HEK293T (cell line): ENCODE results near the gene MPPED1.

Experiments used
- CTCF ChIA-PET: fragments of 350-600 bp; formaldehyde crosslinking; extraction: SDS; loops from one replicate; lab custom pipeline; 2021; ENCODE audit warnings: antibody characterized with exemption, inconsistent platforms; lab: Yijun Ruan, JAX
- POLR2A ChIA-PET: fragments of 350-600 bp; formaldehyde crosslinking; extraction: SDS; loops from one replicate; lab custom pipeline; 2020; ENCODE audit warnings: antibody characterized with exemption, inconsistent platforms; lab: Yijun Ruan, JAX
- DNase-seq: peaks from one replicate; pipeline ENCODE4 v3.0.0; 2012; ENCODE audit warnings: mixed read lengths; ENCODE audit errors: extremely low spot score
- ARNT ChIP-seq: fragments of 450-650 bp; IDR thresholded peaks from 2 replicates; pipeline ENCODE4 v1.6.1; 2017; ENCODE audit warnings: mild to moderate bottlenecking
- BHLHE40 ChIP-seq: fragments of 450-650 bp; IDR thresholded peaks from 2 replicates; pipeline ENCODE4 v1.6.1; 2016; ENCODE audit warnings: mild to moderate bottlenecking, moderate library complexity, borderline replicate concordance
- CTBP1 ChIP-seq: fragments of 450-650 bp; IDR thresholded peaks from 2 replicates; pipeline ENCODE4 v1.6.1; 2016; ENCODE audit warnings: borderline replicate concordance
- ELF4 ChIP-seq: fragments of 450-650 bp; IDR thresholded peaks from 2 replicates; pipeline ENCODE4 v1.6.1; 2017; ENCODE audit warnings: antibody characterized with exemption
- FOXA1 ChIP-seq: fragments of 450-650 bp; IDR thresholded peaks from 2 replicates; pipeline ENCODE4 v1.6.1; 2016; ENCODE audit warnings: mild to moderate bottlenecking
- FOXK2 ChIP-seq: fragments of 450-650 bp; IDR thresholded peaks from 2 replicates; pipeline ENCODE4 v1.6.1; 2016; ENCODE audit warnings: mild to moderate bottlenecking
- FOXM1 ChIP-seq: fragments of 450-650 bp; IDR thresholded peaks from 2 replicates; pipeline ENCODE4 v1.6.1; 2017; ENCODE audit warnings: mild to moderate bottlenecking, borderline replicate concordance
- HDGF ChIP-seq: fragments of 450-650 bp; IDR thresholded peaks from 2 replicates; pipeline ENCODE4 v1.6.1; 2017; ENCODE audit warnings: antibody characterized with exemption, borderline replicate concordance
- L3MBTL2 ChIP-seq: fragments of 450-650 bp; conservative IDR thresholded peaks from 2 replicates; pipeline ENCODE4 v1.6.1; 2016; ENCODE audit warnings: mild to moderate bottlenecking
- LEF1 ChIP-seq: fragments of 450-650 bp; IDR thresholded peaks from 2 replicates; pipeline ENCODE4 v1.6.1; 2017; ENCODE audit warnings: mild to moderate bottlenecking, borderline replicate concordance
- NFRKB ChIP-seq: fragments of 450-650 bp; IDR thresholded peaks from 2 replicates; pipeline ENCODE4 v1.6.1; 2016; ENCODE audit warnings: mild to moderate bottlenecking, moderate library complexity
- PKNOX1 ChIP-seq: fragments of 450-650 bp; IDR thresholded peaks from 2 replicates; pipeline ENCODE4 v1.6.1; 2016
- SP1 ChIP-seq: fragments of 450-650 bp; IDR thresholded peaks from 2 replicates; pipeline ENCODE4 v1.6.1; 2017
- SUZ12 ChIP-seq: fragments of 450-650 bp; IDR thresholded peaks from 2 replicates; pipeline ENCODE4 v1.6.1; 2016; ENCODE audit warnings: mild to moderate bottlenecking
- TARDBP ChIP-seq: fragments of 450-650 bp; IDR thresholded peaks from 2 replicates; pipeline ENCODE4 v1.6.1; 2016
- ZNF384 ChIP-seq: fragments of 450-650 bp; IDR thresholded peaks from 2 replicates; pipeline ENCODE4 v1.6.1; 2016

Gene MPPED1

GRCh38 chr22:43553451-43554258 lies 141.8 kb downstream of the MPPED1 start:
- no peak for DNase-seq
- no peak for TF ChIP-seq PKNOX1
- POLR2A ChIA-PET: no interaction called here
- CTCF ChIA-PET: no interaction called here

GRCh38 chr22:43554259-43554636 lies 142.4 kb downstream of the MPPED1 start:
- POLR2A ChIA-PET: no interaction called here
- no peak for DNase-seq
- TF ChIP-seq ELF4: no peak
- TF ChIP-seq SUZ12: no peak
- TF ChIP-seq FOXA1: no peak
- TF ChIP-seq HDGF: no peak
- TF ChIP-seq PKNOX1: no peak
- TF ChIP-seq LEF1: no peak
- no peak for TF ChIP-seq TARDBP
- TF ChIP-seq ZNF384: no peak
- TF ChIP-seq FOXK2: no peak
- TF ChIP-seq L3MBTL2: no peak
- TF ChIP-seq SP1: no peak
- no peak for TF ChIP-seq NFRKB
- no peak for TF ChIP-seq ARNT
- TF ChIP-seq FOXM1: no peak
- TF ChIP-seq BHLHE40: no peak
- no peak for TF ChIP-seq CTBP1
- CTCF ChIA-PET: no interaction called here

- DNase-seq: no peak
- CTCF ChIA-PET: no interaction called here
- POLR2A ChIA-PET: no interaction called here
- TF ChIP-seq BHLHE40: no peak
- no peak for TF ChIP-seq CTBP1
- no peak for TF ChIP-seq NFRKB
- no peak for TF ChIP-seq SP1
- TF ChIP-seq ZNF384: no peak
- TF ChIP-seq ARNT: no peak
- no peak for TF ChIP-seq ELF4
Observed at GRCh38 chr22:43554694-43555365, 143.0 kb downstream of the MPPED1 start.

- TF ChIP-seq TARDBP: no peak
- DNase-seq: no peak
- ChIA-PET POLR2A (no interaction called here), CTCF (no interaction called here)
Observed at GRCh38 chr22:43555561-43556515, 144.0 kb downstream of the MPPED1 start.
